Effector memory CD4-positive, alpha-beta T cell (primary cell): Measurements from ENCODE around the gene SCAF11.

ENCODE experiments used
- DNase-seq, 3 donors: peaks; one replicate each; pipeline ENCODE4 v3.0.0-alpha.2; 2020
- H3K27ac ChIP-seq: 2 replicates; pipeline ENCODE4 v1.7.0; 2013; ENCODE audit warnings: mild to moderate bottlenecking, low read length, moderate library complexity; ENCODE audit not compliant: insufficient read depth, poor library complexity, severe bottlenecking
- H3K27me3 ChIP-seq: replicated peaks from 2 replicates; pipeline ENCODE4 v1.7.0; 2013; ENCODE audit warnings: mild to moderate bottlenecking, low read length; ENCODE audit not compliant: insufficient read depth, control insufficient read depth, poor library complexity, severe bottlenecking
- H3K36me3 ChIP-seq: 2 replicates; pipeline ENCODE4 v1.7.0; 2013; ENCODE audit warnings: mild to moderate bottlenecking, low read length, moderate library complexity; ENCODE audit not compliant: control insufficient read depth, insufficient read depth
- H3K4me1 ChIP-seq: 2 replicates; pipeline ENCODE4 v1.7.0; 2013; ENCODE audit warnings: low read length, mild to moderate bottlenecking; ENCODE audit not compliant: control insufficient read depth, insufficient read depth, poor library complexity, severe bottlenecking
- H3K4me3 ChIP-seq: 2 replicates; pipeline ENCODE4 v1.7.0; 2013; ENCODE audit warnings: low read length, low read depth, mild to moderate bottlenecking; ENCODE audit not compliant: insufficient read depth, poor library complexity, severe bottlenecking
- H3K9me3 ChIP-seq: 2 replicates; pipeline ENCODE4 v1.7.0; 2013; ENCODE audit warnings: mild to moderate bottlenecking, low read length, moderate library complexity; ENCODE audit not compliant: control insufficient read depth

The SCAF11 gene

DNA sequence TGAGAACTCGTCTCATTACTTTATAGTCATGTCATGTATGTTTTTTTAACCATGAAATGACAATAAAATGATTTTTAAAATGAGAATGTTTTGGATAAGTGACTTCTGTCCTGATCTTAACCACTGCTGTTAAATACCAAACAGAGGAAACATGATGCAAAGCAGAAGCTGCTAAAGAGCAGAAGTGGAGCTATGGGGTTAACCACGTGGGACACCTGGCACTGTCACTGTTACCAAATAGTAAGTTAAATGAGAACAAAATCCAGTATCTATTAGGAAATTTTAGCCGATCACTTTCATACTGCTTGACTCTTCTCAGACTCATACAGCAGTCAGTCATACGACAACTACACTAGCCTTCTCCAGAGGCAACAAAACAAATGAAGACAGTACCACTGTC, 82.4 kb downstream of the SCAF11 start:
- peaks cover 30% of the 10 kb centered on the region for H3K36me3 ChIP-seq
- H3K27ac ChIP-seq = no peak overlapping the region
- H3K4me1 ChIP-seq = no peaks in the 10 kb centered on the region
- no peaks in the 10 kb centered on the region for H3K9me3 ChIP-seq
- no peak for DNase-seq
- H3K27me3 ChIP-seq = no peaks in the 10 kb centered on the region
- no peak overlapping the region for H3K4me3 ChIP-seq

DNA sequence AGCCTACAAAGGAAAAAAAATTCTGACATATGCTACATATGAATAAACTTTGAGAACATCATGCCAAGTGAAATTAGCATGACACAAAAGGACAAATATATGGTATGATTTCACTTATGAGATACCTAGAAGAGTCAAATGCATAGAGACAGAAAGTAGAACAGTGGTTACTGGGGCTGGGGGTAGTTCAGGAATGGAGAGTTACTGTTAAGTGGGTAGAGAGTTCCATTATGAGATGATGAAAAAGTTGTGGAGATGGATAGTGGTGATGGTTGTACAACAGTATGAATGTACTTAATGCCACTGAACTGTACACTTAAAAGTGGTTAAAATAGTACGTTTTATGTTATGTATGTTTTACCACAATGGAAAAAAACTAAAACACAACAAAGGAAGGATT, 92.3 kb downstream of the SCAF11 start:
- no peak for DNase-seq
- Histone ChIP-seq H3K36me3 (peaks cover 31% of the 10 kb centered on the region), H3K27me3 (no peaks in the 10 kb centered on the region)

DNA sequence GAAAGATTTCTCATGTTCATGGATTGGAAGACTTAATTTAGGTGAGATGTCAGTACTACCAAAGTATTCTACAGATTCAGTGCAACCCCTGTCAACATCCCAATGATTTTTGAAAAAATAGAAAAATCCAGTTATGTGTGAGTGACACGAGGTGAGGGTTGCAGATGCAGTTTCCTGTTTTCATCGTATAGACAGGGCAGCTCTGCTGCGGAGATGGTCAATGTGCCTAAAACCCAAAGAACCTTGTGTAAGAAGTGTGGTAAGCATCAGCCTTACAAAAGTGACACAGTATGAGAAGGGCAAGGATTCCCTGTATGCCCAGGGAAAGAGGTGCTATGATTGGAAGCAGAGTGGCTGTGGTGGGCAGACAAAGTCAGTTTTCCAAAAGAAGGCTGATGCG, 94.4 kb downstream of the SCAF11 start:
- Histone ChIP-seq H3K4me1 (peaks cover 4% of the 10 kb centered on the region), H3K27ac (no peak overlapping the region), H3K4me3 (no peak overlapping the region), H3K36me3 (peaks cover 35% of the 10 kb centered on the region), H3K9me3 (no peaks in the 10 kb centered on the region), H3K27me3 (no peaks in the 10 kb centered on the region)
- no peak for DNase-seq

More for the DNA sequence above, 92.3 kb downstream of the SCAF11 start:
- H3K4me1 ChIP-seq = no peaks in the 10 kb centered on the region
- H3K27ac ChIP-seq = no peak overlapping the region
- H3K4me3 ChIP-seq = no peak overlapping the region
- H3K9me3 ChIP-seq = no peaks in the 10 kb centered on the region

DNA sequence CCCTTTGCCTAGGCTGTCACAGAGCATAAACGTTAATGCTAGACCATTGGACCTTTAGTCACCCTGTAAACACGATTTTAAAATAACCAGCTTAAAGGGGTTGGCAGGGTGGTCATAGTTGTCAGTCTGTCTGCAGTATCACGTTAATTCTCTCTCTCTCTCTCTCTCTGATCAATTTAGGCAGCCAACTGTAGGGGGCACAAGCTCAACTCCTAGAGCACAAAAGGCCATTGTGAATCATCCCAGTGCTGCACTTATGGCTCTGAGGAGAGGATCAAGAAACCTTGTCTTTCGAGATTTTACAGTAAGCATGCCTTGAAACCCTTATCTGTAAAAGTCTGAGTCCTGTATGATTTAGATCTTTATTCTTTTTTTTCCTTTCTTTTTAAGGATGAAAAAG, 97.1 kb downstream of the SCAF11 start:
- Histone ChIP-seq H3K27me3 (no peaks in the 10 kb centered on the region), H3K27ac (no peak overlapping the region), H3K4me1 (peaks cover 4% of the 10 kb centered on the region), H3K36me3 (peaks cover 35% of the 10 kb centered on the region), H3K9me3 (no peaks in the 10 kb centered on the region), H3K4me3 (no peak overlapping the region)
- DNase-seq = no peak

DNA sequence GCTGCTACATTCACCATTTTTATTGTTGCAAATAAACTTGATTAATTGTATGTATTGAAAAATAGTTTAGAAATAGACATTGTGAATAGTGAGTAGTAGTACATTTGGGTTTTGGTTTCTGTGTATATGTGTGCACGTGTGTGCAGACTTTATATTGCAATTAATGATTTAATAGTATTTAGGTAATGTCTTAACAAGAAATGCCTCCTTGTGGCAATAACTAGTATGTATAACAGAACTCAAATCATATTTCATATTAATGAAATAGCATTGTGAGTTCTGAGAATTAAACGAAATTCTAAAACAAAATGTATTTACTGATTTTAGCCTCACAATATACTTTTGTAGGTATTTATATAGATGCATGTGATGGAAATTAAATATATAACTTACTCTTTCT, 100.1 kb downstream of the SCAF11 start:
- no peak for DNase-seq
- Histone ChIP-seq H3K9me3 (no peaks in the 10 kb centered on the region), H3K36me3 (peaks cover 26% of the 10 kb centered on the region), H3K4me1 (peaks cover 4% of the 10 kb centered on the region), H3K27ac (no peak overlapping the region), H3K27me3 (no peaks in the 10 kb centered on the region), H3K4me3 (no peak overlapping the region)

DNA sequence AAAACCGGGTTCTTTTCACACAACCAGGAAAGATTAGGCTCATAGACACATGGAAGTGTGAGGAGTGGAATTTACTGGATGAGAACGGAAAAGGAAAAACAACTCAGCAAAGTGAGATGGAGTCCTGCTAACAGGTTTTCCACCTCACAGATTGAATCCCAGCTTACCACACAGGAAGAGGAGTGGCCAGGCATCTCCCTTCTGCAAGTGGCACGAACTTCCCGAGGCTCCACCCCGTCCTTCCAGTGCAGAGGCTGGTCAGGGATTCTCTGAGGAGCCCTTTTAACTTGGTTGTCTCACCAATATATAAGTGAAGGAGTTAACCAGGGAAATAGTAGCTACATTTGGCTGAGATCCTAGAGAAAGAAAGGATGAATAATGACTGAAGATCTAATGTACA, 102.8 kb downstream of the SCAF11 start:
- H3K27ac ChIP-seq = no peak overlapping the region
- no peaks in the 10 kb centered on the region for H3K9me3 ChIP-seq
- H3K36me3 ChIP-seq = peaks cover 36% of the 10 kb centered on the region
- H3K4me3 ChIP-seq = no peak overlapping the region
- no peaks in the 10 kb centered on the region for H3K27me3 ChIP-seq
- H3K4me1 ChIP-seq = peaks cover 4% of the 10 kb centered on the region
- no peak for DNase-seq

DNA sequence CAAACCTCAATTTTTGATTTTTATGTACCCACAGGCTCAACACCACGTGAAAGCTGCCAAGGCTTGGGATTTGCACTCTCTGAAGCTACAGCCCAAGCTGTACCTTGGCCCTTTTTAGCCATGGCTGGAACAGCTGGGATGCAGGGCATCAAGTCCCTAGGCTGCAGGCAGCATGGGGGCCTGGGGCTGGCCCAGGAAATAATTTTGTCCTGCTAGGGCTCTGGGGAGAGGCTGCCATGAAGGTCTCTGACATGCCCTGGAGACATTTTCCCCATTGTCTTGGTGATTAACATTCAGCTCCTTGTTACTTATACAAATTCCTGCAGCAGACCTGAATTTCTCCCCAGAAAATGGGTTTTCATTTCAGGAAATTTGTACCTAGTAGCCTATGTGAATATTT, 103.7 kb downstream of the SCAF11 start:
- Histone ChIP-seq H3K27ac (no peak overlapping the region), H3K27me3 (no peaks in the 10 kb centered on the region), H3K36me3 (peaks cover 39% of the 10 kb centered on the region), H3K9me3 (no peaks in the 10 kb centered on the region), H3K4me3 (no peak overlapping the region), H3K4me1 (peaks cover 2% of the 10 kb centered on the region)
- DNase-seq = no peak

DNA sequence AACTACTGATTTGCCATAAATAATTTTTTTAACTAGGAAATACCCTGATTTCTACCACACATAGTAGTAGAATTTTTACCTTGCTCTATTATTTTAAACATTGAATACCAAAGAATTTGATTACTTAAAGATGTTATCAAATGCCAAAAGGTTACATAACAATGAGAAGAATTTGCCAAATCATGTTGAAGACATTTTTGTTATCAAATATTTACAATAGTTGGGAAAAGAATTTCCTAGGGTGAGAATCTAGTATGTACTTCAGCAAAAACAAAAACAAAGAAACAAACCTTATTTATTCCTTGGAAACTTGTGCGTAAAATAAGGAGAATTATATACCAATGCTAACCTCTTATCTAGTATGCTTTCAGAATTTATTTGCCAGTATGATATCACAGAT, 107.2 kb downstream of the SCAF11 start:
- Histone ChIP-seq H3K4me3 (no peak overlapping the region), H3K36me3 (peaks cover 43% of the 10 kb centered on the region), H3K27ac (no peak overlapping the region), H3K27me3 (no peaks in the 10 kb centered on the region), H3K9me3 (no peaks in the 10 kb centered on the region), H3K4me1 (no peaks in the 10 kb centered on the region)
- DNase-seq = no peak

DNA sequence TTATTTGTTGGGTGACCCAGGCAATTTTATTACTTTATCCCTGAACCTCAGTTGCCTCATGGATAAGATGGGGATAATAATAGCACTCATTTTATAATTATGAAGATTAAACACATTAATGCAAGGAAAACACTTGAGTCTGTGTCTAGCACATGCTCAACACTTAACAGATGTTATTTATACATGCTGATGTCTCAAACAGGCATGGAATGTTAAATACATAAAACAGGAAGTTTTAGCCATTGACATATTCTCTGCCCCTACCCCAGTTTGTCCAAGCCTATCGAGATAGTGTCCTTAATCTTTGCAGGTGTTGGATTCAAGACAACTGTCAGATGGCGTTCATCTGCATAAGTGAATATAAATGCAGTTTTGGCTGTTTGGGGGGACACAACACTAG, 109.8 kb downstream of the SCAF11 start:
- Histone ChIP-seq H3K27ac (no peak overlapping the region), H3K9me3 (no peaks in the 10 kb centered on the region), H3K4me3 (no peak overlapping the region), H3K4me1 (no peaks in the 10 kb centered on the region), H3K36me3 (peaks cover 39% of the 10 kb centered on the region), H3K27me3 (no peaks in the 10 kb centered on the region)
- no peak for DNase-seq

DNA sequence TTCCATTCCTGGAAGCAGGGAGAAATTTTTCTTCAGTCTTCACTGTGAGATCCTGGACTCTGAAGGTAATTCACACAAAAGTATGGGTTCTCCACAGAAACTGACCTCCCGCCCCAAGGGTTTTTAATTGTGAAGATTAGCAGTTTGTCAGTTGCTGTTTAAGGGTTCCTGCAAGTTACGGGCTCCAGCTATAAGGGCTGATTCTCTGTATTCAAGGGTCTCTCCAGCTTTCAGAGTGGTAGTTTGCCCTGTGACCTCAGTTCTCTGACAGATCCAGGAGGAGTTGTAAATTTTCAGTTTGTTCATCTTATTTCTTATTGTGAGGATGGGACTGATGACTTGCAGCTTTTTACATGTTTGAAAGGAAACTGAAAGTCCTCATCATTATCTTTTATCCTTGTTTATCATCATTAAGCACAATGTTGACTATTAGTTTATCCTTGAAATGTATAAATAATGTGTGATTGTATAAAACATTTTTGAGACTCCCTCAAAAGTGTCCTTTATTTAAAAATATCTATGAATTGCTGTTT, 110.9 kb downstream of the SCAF11 start:
- H3K9me3 ChIP-seq = no peaks in the 10 kb centered on the region
- H3K36me3 ChIP-seq = peaks cover 33% of the 10 kb centered on the region
- no peak for DNase-seq
- no peaks in the 10 kb centered on the region for H3K27me3 ChIP-seq
- no peak overlapping the region for H3K27ac ChIP-seq
- H3K4me1 ChIP-seq = no peaks in the 10 kb centered on the region
- no peak overlapping the region for H3K4me3 ChIP-seq
